Measurements from ENCODE around the gene DHX36.
A peak's percentile ranks its signal among the peaks of the same experiment; 100 is the strongest.

The DHX36 gene

DNA sequence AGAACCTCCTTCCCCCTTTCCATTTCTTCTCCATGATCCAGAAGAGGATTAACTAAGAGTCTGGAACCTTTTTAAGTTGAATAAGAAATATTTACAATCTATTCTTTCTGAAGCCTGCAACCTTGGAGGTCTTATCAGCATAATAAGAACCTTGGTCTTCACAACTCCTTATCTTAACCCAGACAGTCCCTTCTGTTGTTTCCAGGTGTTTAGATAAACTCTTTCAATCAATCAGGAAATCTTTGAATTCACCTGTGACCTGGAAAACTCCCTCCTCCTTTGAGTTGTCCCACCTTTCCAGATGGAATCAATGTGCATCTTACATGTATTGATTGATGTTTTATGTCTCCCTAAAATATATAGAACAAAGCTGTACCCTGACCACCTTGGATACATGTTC lies 3.6 kb upstream of the DHX36 start:
- H3K36me3 ChIP-seq (ENCODE audit: control insufficient read depth in 2 of 2, insufficient read depth in 2 of 2, low read length in 2 of 2), result no peaks in the 10 kb centered on the region
- H3K4me3 ChIP-seq (ENCODE audit: low read length in 2 of 2), result no peak overlapping the region
- no peak overlapping the region for H3K27ac ChIP-seq (ENCODE audit: low read length)
- no peaks in the 10 kb centered on the region for H3K4me1 ChIP-seq (ENCODE audit: control insufficient read depth, insufficient read depth, low read length)
- no peaks in the 10 kb centered on the region for H3K27me3 ChIP-seq (ENCODE audit: control insufficient read depth in 1 of 2, insufficient read depth in 2 of 2, low read length in 2 of 2)
- H3K9ac ChIP-seq (ENCODE audit: low read length in 2 of 2), result no peak overlapping the region
- H3K9me3 ChIP-seq (ENCODE audit: control insufficient read depth in 2 of 2, low read length in 2 of 2), result no peaks in the 10 kb centered on the region

DNA sequence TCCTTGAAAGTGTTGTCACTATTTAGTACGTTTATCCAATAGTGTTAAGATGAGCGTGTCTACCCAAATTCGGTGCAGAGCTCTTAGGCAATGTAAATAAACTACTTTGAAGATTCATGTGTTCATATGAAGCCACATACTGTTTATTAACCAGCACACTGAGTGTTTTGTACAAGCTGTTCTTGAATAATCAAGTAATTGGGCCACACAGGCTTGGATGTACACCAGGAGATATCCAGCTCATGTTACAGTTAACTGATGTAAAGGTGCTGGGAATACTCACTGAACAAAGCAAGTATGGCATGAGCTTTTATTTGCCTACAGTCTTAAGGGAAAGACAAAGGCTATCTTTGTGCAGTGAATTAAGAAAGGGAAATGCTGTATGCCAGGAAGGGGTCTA lies 632 bp upstream of the DHX36 start:
- H3K27me3 ChIP-seq (ENCODE audit: control insufficient read depth in 1 of 2, insufficient read depth in 2 of 2, low read length in 2 of 2), result no peaks in the 10 kb centered on the region
- peak overlapping the region; percentile 89 for H3K27ac ChIP-seq (ENCODE audit: low read length)
- H3K36me3 ChIP-seq (ENCODE audit: control insufficient read depth in 2 of 2, insufficient read depth in 2 of 2, low read length in 2 of 2), result no peaks in the 10 kb centered on the region
- no peaks in the 10 kb centered on the region for H3K9me3 ChIP-seq (ENCODE audit: control insufficient read depth in 2 of 2, low read length in 2 of 2)
- no peaks in the 10 kb centered on the region for H3K4me1 ChIP-seq (ENCODE audit: control insufficient read depth, insufficient read depth, low read length)
- H3K9ac ChIP-seq (ENCODE audit: low read length in 2 of 2), result peak overlapping the region; percentile 93 to 96
- H3K4me3 ChIP-seq (ENCODE audit: low read length in 2 of 2), result peak overlapping the region; percentile 78 to 99

DNA sequence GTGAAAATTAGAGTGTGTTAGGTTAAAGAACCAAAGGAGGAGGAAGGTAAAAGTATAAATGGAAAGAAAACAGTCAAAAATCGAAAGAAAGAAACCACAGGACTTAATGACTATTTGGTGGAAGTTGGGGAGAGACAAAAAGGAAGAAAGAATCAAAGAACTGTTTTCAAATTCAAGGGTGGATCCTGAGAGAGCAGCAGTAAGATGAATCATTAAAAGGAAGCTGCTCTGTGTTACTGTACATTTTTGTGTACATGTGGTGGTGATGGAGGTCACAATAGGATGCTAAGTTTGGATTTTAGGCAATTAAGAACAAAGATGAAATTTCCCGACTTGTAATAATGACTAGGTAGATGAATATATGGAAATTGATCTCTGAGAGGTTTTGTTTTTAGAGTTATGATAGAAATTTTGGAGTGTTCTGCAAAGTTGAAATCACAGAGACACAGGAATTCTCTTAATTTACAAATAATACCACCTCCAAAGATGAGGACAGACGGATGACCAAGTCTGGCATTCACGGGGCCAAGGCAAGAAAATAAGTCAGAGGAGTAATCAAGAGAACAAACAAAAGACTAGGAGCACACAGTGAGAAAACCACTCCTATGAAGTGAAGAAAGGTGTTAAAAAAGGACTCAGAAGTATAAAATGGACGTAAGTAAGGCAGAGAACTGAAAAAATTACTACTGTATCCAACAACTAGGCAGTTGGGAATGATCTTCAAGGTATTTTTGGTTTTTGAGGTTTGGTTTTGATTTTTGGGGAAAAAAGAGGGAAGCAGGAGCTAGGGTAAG lies 7.1 kb downstream of the DHX36 start:
- no peak overlapping the region for H3K9ac ChIP-seq (ENCODE audit: low read length in 2 of 2)
- no peak overlapping the region for H3K27ac ChIP-seq (ENCODE audit: low read length)
- no peaks in the 10 kb centered on the region for H3K9me3 ChIP-seq (ENCODE audit: control insufficient read depth in 2 of 2, low read length in 2 of 2)
- no peaks in the 10 kb centered on the region for H3K4me1 ChIP-seq (ENCODE audit: control insufficient read depth, insufficient read depth, low read length)
- H3K4me3 ChIP-seq (ENCODE audit: low read length in 2 of 2), result no peak overlapping the region
- H3K27me3 ChIP-seq (ENCODE audit: control insufficient read depth in 1 of 2, insufficient read depth in 2 of 2, low read length in 2 of 2), result no peaks in the 10 kb centered on the region
- H3K36me3 ChIP-seq (ENCODE audit: control insufficient read depth in 2 of 2, insufficient read depth in 2 of 2, low read length in 2 of 2), result peaks cover 0 to 22% of the 10 kb centered on the region in 2 donors

DNA sequence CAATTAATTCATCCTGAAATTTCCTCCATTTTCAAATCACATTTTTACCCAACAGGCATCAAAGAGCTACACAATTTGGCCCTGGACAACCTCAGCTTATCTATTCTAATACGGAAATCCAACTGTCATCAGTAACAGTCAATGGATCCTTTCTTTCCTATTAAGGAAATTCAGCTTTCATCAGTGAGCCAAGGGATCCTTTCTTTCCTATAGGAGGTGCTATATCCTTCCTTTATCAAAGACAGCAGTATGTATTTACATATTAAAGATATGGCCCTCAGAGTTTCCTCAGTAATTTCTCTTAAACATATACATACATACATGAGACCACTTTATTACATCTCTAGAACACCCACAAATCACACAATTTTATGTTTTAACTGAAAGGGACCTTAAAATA lies 10.1 kb downstream of the DHX36 start:
- Histone ChIP-seq H3K9ac (ENCODE audit: low read length in 2 of 2) (no peak overlapping the region), H3K27ac (ENCODE audit: low read length) (no peak overlapping the region), H3K4me1 (ENCODE audit: control insufficient read depth, insufficient read depth, low read length) (no peaks in the 10 kb centered on the region), H3K27me3 (ENCODE audit: control insufficient read depth in 1 of 2, insufficient read depth in 2 of 2, low read length in 2 of 2) (no peaks in the 10 kb centered on the region), H3K4me3 (ENCODE audit: low read length in 2 of 2) (no peak overlapping the region), H3K9me3 (ENCODE audit: control insufficient read depth in 2 of 2, low read length in 2 of 2) (no peaks in the 10 kb centered on the region), H3K36me3 (ENCODE audit: control insufficient read depth in 2 of 2, insufficient read depth in 2 of 2, low read length in 2 of 2) (peaks cover 0 to 22% of the 10 kb centered on the region in 2 donors)

DNA sequence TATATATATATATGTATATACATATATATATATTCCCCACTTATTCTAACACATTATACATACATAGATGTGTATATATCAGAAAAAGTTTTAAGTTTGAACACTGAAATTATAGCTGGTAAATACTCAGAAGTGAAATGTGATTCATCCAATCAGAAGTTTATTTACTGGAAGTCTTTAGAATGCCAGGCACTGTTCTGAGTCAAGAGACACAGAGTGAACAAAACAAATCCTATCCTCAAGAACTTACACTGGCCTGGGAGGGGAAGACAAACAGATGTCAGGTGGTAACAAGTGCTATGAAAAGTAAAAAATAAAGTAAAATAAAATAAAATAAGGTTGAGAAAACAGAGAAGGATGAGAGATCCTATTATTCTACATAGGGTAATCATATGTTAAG lies 13.4 kb downstream of the DHX36 start:
- H3K27ac ChIP-seq (ENCODE audit: low read length), result no peak overlapping the region
- H3K9me3 ChIP-seq (ENCODE audit: control insufficient read depth in 2 of 2, low read length in 2 of 2), result no peaks in the 10 kb centered on the region
- no peak overlapping the region for H3K4me3 ChIP-seq (ENCODE audit: low read length in 2 of 2)
- H3K36me3 ChIP-seq (ENCODE audit: control insufficient read depth in 2 of 2, insufficient read depth in 2 of 2, low read length in 2 of 2), result peaks cover 5 to 27% of the 10 kb centered on the region in 2 donors
- no peak overlapping the region for H3K9ac ChIP-seq (ENCODE audit: low read length in 2 of 2)
- H3K4me1 ChIP-seq (ENCODE audit: control insufficient read depth, insufficient read depth, low read length), result no peaks in the 10 kb centered on the region
- no peaks in the 10 kb centered on the region for H3K27me3 ChIP-seq (ENCODE audit: control insufficient read depth in 1 of 2, insufficient read depth in 2 of 2, low read length in 2 of 2)

DNA sequence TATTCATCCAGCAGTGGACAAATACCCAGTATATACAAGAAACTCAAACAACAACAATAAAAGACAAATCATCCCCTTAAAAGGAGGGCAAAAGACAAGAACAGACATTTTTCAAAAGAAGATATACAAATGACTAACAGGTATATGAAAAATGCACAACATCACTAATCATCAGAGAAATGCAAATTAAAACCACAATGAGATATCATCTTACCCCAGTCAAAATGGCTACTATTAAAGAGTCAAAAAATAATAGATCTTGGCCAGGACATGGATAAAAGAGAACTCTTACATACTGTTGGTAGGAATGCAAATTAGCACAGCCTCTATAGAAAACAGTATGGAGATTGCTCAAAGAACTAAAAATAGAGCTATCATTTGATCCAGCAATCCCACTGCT lies 16.9 kb downstream of the DHX36 start:
- Histone ChIP-seq H3K4me3 (ENCODE audit: low read length in 2 of 2) (no peak overlapping the region), H3K9ac (ENCODE audit: low read length in 2 of 2) (no peak overlapping the region), H3K9me3 (ENCODE audit: control insufficient read depth in 2 of 2, low read length in 2 of 2) (no peaks in the 10 kb centered on the region), H3K36me3 (ENCODE audit: control insufficient read depth in 2 of 2, insufficient read depth in 2 of 2, low read length in 2 of 2) (peaks cover 30 to 34% of the 10 kb centered on the region in 2 donors), H3K27ac (ENCODE audit: low read length) (no peak overlapping the region), H3K4me1 (ENCODE audit: control insufficient read depth, insufficient read depth, low read length) (no peaks in the 10 kb centered on the region), H3K27me3 (ENCODE audit: control insufficient read depth in 1 of 2, insufficient read depth in 2 of 2, low read length in 2 of 2) (no peaks in the 10 kb centered on the region)

DNA sequence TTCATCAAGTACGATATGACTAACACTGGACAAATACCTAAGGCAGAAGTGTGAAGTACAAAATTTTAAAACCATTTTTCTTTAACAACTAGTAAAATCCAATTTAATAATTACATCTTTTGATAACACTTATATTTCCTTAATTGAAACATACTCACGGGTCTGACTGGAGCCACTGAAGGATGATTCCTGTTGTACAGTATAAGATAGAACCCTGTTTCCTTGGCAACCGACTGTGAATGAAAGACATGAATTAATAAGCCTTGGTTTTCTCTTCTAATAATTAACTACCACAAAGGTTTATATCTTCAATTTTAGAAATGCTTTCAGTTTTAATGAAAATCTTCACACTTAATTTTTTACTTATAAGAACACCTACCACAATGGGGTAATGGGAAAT lies 19.4 kb downstream of the DHX36 start:
- no peaks in the 10 kb centered on the region for H3K27me3 ChIP-seq (ENCODE audit: control insufficient read depth in 1 of 2, insufficient read depth in 2 of 2, low read length in 2 of 2)
- no peak overlapping the region for H3K4me3 ChIP-seq (ENCODE audit: low read length in 2 of 2)
- H3K27ac ChIP-seq (ENCODE audit: low read length), result no peak overlapping the region
- no peak overlapping the region for H3K9ac ChIP-seq (ENCODE audit: low read length in 2 of 2)
- H3K9me3 ChIP-seq (ENCODE audit: control insufficient read depth in 2 of 2, low read length in 2 of 2), result no peaks in the 10 kb centered on the region
- peaks cover 41 to 54% of the 10 kb centered on the region in 2 donors for H3K36me3 ChIP-seq (ENCODE audit: control insufficient read depth in 2 of 2, insufficient read depth in 2 of 2, low read length in 2 of 2)
- no peaks in the 10 kb centered on the region for H3K4me1 ChIP-seq (ENCODE audit: control insufficient read depth, insufficient read depth, low read length)

DNA sequence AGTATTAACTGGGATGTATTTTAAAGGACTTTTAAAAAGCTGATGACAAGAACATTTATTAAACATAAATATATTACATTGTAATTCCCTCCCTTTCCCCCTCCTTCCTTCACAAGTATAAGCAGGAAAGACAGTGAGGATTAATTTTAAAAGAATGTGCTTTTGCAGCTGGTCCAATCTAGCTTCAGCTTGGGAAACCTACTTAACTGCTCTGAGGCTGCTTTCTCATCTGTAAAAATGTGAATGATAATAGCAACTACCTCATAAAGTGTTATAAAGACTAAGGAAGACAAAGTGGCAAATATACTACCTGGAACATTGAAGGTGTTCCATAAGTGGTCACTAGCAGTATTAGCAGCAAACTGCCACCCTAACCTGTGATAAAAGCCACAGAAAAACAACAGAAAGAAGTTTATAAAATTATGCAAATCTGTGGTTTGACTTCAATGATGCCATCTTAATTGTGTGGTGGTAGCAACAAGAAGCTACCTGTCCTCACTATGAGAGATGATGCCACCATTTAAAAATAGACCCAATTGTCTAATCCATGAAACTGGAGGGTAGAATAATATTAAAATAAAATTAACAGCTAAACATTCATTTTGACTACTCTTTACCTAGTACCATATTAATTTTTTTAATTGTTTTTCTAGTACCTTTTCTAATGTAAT lies 20.0 kb downstream of the DHX36 start:
- Histone ChIP-seq H3K4me3 (ENCODE audit: low read length in 2 of 2) (no peak overlapping the region), H3K27ac (ENCODE audit: low read length) (no peak overlapping the region), H3K9me3 (ENCODE audit: control insufficient read depth in 2 of 2, low read length in 2 of 2) (no peaks in the 10 kb centered on the region), H3K4me1 (ENCODE audit: control insufficient read depth, insufficient read depth, low read length) (no peaks in the 10 kb centered on the region), H3K9ac (ENCODE audit: low read length in 2 of 2) (no peak overlapping the region), H3K27me3 (ENCODE audit: control insufficient read depth in 1 of 2, insufficient read depth in 2 of 2, low read length in 2 of 2) (no peaks in the 10 kb centered on the region), H3K36me3 (ENCODE audit: control insufficient read depth in 2 of 2, insufficient read depth in 2 of 2, low read length in 2 of 2) (peaks cover 43 to 59% of the 10 kb centered on the region in 2 donors)

DNA sequence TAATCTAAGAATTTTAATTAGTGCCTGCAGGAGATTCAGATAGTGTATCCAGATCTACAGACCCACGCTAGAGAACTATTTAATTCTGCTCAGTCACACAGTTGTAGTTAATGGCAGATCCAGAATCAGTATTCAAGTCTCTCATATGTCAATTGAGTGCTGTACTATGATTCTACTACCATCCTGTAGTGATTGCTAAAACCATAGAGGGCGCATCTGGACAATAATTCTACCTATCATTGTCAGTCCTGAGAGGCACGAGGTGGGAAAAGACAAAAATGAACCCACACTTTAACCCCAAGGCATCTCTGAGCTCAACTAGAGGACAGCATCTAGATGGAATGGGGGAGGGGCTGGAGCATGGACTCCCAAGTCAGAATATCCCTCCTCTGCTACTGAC lies 22.7 kb downstream of the DHX36 start:
- H3K9ac ChIP-seq (ENCODE audit: low read length in 2 of 2), result no peak overlapping the region
- H3K27ac ChIP-seq (ENCODE audit: low read length), result no peak overlapping the region
- H3K27me3 ChIP-seq (ENCODE audit: control insufficient read depth in 1 of 2, insufficient read depth in 2 of 2, low read length in 2 of 2), result no peaks in the 10 kb centered on the region
- H3K9me3 ChIP-seq (ENCODE audit: control insufficient read depth in 2 of 2, low read length in 2 of 2), result no peaks in the 10 kb centered on the region
- no peak overlapping the region for H3K4me3 ChIP-seq (ENCODE audit: low read length in 2 of 2)
- H3K4me1 ChIP-seq (ENCODE audit: control insufficient read depth, insufficient read depth, low read length), result no peaks in the 10 kb centered on the region
- H3K36me3 ChIP-seq (ENCODE audit: control insufficient read depth in 2 of 2, insufficient read depth in 2 of 2, low read length in 2 of 2), result peaks cover 40 to 60% of the 10 kb centered on the region in 2 donors

DNA sequence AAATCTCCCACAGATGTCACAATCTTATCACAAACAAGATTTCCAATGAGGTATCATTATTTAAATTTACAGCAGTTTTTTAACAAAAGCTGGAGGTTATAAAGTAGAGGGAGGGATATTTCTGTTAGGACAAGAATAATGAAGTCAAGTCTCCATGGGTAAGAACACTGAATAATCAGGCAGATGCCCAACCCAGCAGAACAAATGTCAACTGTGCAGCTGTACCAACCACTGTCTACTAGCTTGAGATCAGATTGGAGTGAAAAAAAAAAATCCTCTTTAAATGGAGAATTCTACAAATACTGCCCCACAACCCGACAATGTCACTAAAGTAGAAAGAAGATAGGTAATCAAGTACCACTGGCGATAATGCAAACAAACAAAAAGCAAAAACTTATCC lies 30.3 kb downstream of the DHX36 start:
- Histone ChIP-seq H3K4me1 (ENCODE audit: control insufficient read depth, insufficient read depth, low read length) (no peaks in the 10 kb centered on the region), H3K27me3 (ENCODE audit: control insufficient read depth in 1 of 2, insufficient read depth in 2 of 2, low read length in 2 of 2) (no peaks in the 10 kb centered on the region), H3K9ac (ENCODE audit: low read length in 2 of 2) (no peak overlapping the region), H3K27ac (ENCODE audit: low read length) (no peak overlapping the region), H3K9me3 (ENCODE audit: control insufficient read depth in 2 of 2, low read length in 2 of 2) (no peaks in the 10 kb centered on the region), H3K4me3 (ENCODE audit: low read length in 2 of 2) (no peak overlapping the region), H3K36me3 (ENCODE audit: control insufficient read depth in 2 of 2, insufficient read depth in 2 of 2, low read length in 2 of 2) (peaks cover 9 to 38% of the 10 kb centered on the region in 2 donors)

DNA sequence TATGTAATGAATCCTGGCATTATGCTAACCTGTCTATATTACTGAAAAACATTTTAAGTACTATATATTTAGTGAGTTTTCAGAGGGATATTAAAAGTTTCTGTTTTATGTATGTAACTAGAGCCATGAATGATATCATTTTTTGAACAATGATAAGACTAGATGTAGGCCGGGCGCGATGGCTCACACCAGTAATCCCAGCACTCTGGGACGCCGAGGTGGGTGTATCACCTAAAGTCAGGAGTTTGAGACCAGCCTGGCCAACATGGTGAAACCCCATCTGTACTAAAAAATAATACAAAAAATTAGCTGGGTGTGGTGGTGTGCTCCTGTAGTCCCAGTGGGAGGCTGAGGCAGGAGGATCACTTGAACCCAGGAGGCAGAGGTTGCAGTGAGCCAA lies 34.1 kb downstream of the DHX36 start:
- H3K4me3 ChIP-seq (ENCODE audit: low read length in 2 of 2), result no peak overlapping the region
- no peak overlapping the region for H3K27ac ChIP-seq (ENCODE audit: low read length)
- no peak overlapping the region for H3K9ac ChIP-seq (ENCODE audit: low read length in 2 of 2)
- no peaks in the 10 kb centered on the region for H3K27me3 ChIP-seq (ENCODE audit: control insufficient read depth in 1 of 2, insufficient read depth in 2 of 2, low read length in 2 of 2)
- H3K4me1 ChIP-seq (ENCODE audit: control insufficient read depth, insufficient read depth, low read length), result no peaks in the 10 kb centered on the region
- H3K36me3 ChIP-seq (ENCODE audit: control insufficient read depth in 2 of 2, insufficient read depth in 2 of 2, low read length in 2 of 2), result peaks cover 9 to 30% of the 10 kb centered on the region in 2 donors
- H3K9me3 ChIP-seq (ENCODE audit: control insufficient read depth in 2 of 2, low read length in 2 of 2), result no peaks in the 10 kb centered on the region

Measured in stomach smooth muscle (tissue), 2 donors.